Adrenal gland (tissue), 5 donors: ENCODE results near the gene YAP1.

Experiments used
- CTCF ChIP-seq, 6 experiments: fragments of 450-650 bp in 4 of 6; fragments of 200-600 bp in 2 of 6; sonication (generic) in 1 of 6; IDR thresholded peaks; 1 replicate in 5 of 6; 2 replicates in 1 of 6; pipeline versions ENCODE4 v1.5.1 to v1.8.0; 2016 to 2021; ENCODE audit warnings: antibody characterized with exemption in 6 of 6, mild to moderate bottlenecking in 2 of 6, moderate library complexity in 1 of 6
- POLR2A ChIP-seq, 2 donors: fragments of 450-650 bp; IDR thresholded peaks; one replicate each; pipeline ENCODE4 v1.6.1; 2017; ENCODE audit warnings: antibody characterized with exemption in 2 of 2, mild to moderate bottlenecking in 2 of 2, moderate library complexity in 1 of 2
- donor health status: DM: no; HTN: no; CAD: no.

GRCh38 chr11:102070766-102071165 is 39.5 kb upstream of the YAP1 start:
- TF ChIP-seq CTCF (IDR thresholded peaks at IDR 0.05) (no peak), POLR2A (IDR thresholded peaks at IDR 0.05) (no peak)
